ENCODE measurements around the gene ZNF726. TPM values are rescaled to one million over a fixed set of nuclear protein-coding genes. Genes with fewer than 3 reads are reported as not detected.
"Not testable (repeated sequence)": the region's sequence is repeated elsewhere in the genome, so short reads cannot be mapped to it uniquely, and the experiment has no call there.

Gene ZNF726
- total RNA-seq, 1 donor from 2014 or later = 11.5 TPM

- Mint-ChIP-seq H3K9me3 (ENCODE audit: unreplicated experiment) (peaks cover 5% of the 10 kb centered on the region), H3K4me1 (ENCODE audit: low read depth, unreplicated experiment) (no peaks in the 10 kb centered on the region), H3K27me3 (ENCODE audit: unreplicated experiment) (no peaks in the 10 kb centered on the region), H3K4me3 (ENCODE audit: unreplicated experiment) (no peak overlapping the region), H3K27ac (ENCODE audit: unreplicated experiment) (no peak overlapping the region), H3K36me3 (ENCODE audit: unreplicated experiment) (peaks cover 23% of the 10 kb centered on the region)
- TF ChIP-seq CTCF (IDR thresholded peaks at IDR 0.05; ENCODE audit: partially characterized antibody, unreplicated experiment) = no peak
- no peak for DNase-seq
These were observed 10.6 kb downstream of the ZNF726 start for GRCh38 chr19:23925285-23925684.

DNA sequence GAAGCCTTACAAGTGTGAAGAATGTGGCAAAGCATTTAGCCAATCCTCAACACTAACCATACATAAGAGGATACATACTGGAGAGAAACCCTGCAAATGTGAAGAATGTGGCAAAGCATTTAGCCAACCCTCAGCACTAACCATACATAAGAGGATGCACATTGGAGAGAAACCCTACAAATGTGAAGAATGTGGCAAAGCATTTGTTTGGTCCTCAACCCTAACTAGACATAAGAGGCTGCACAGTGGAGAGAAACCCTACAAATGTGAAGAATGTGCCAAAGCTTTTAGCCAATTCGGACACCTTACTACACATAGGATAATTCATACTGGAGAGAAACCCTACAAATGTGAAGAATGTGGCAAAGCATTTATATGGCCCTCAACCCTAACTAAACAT is 18.2 kb downstream of the ZNF726 start:
- Mint-ChIP-seq H3K27me3 (ENCODE audit: unreplicated experiment) (no peaks in the 10 kb centered on the region), H3K4me1 (ENCODE audit: low read depth, unreplicated experiment) (no peaks in the 10 kb centered on the region), H3K9me3 (ENCODE audit: unreplicated experiment) (peaks cover 11% of the 10 kb centered on the region), H3K36me3 (ENCODE audit: unreplicated experiment) (peaks cover 53% of the 10 kb centered on the region), H3K4me3 (ENCODE audit: unreplicated experiment) (no peak overlapping the region), H3K27ac (ENCODE audit: unreplicated experiment) (no peak overlapping the region)
- no peak for DNase-seq
- no peak for TF ChIP-seq CTCF (IDR thresholded peaks at IDR 0.05; ENCODE audit: partially characterized antibody, unreplicated experiment)

GRCh38 chr19:23937031-23937430 is 22.3 kb downstream of the ZNF726 start:
- not testable (repeated sequence) for H3K27me3 Mint-ChIP-seq (ENCODE audit: unreplicated experiment); H3K9me3 Mint-ChIP-seq (ENCODE audit: unreplicated experiment); H3K27ac Mint-ChIP-seq (ENCODE audit: unreplicated experiment); H3K4me1 Mint-ChIP-seq (ENCODE audit: low read depth, unreplicated experiment); DNase-seq; H3K4me3 Mint-ChIP-seq (ENCODE audit: unreplicated experiment)
- H3K36me3 Mint-ChIP-seq (ENCODE audit: unreplicated experiment) = peaks cover 38% of the 10 kb centered on the region

GRCh38 chr19:23943411-23943810 is 28.7 kb downstream of the ZNF726 start:
- no peak for TF ChIP-seq CTCF (IDR thresholded peaks at IDR 0.05; ENCODE audit: partially characterized antibody, unreplicated experiment)
- Mint-ChIP-seq H3K9me3 (ENCODE audit: unreplicated experiment) (no peaks in the 10 kb centered on the region), H3K4me1 (ENCODE audit: low read depth, unreplicated experiment) (no peaks in the 10 kb centered on the region), H3K36me3 (ENCODE audit: unreplicated experiment) (peaks cover 13% of the 10 kb centered on the region), H3K27me3 (ENCODE audit: unreplicated experiment) (no peaks in the 10 kb centered on the region), H3K4me3 (ENCODE audit: unreplicated experiment) (no peak overlapping the region), H3K27ac (ENCODE audit: unreplicated experiment) (no peak overlapping the region)
- no peak for DNase-seq

DNA sequence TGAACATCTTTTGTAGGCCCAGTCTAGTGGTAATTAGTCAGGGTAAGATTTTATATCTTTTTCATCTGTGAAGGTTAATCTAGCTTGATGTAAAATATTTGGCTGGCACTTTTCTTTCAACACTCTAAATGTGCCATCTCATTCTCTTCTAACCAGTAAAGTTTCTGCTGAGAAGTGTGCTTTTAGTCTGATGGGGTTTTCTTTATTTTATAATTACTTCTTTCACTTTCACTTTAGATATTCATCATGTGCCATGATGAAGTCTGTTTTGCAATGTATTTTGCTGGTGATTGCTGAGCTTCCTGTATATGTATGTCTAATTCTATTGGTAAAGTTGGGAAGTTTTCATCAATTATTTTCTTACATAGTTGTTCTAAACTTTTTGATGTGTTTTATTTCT is 31.9 kb downstream of the ZNF726 start:
- no peaks in the 10 kb centered on the region for H3K9me3 Mint-ChIP-seq (ENCODE audit: unreplicated experiment)
- H3K27me3 Mint-ChIP-seq (ENCODE audit: unreplicated experiment) = no peaks in the 10 kb centered on the region
- H3K36me3 Mint-ChIP-seq (ENCODE audit: unreplicated experiment) = peaks cover 9% of the 10 kb centered on the region
- no peak overlapping the region for H3K27ac Mint-ChIP-seq (ENCODE audit: unreplicated experiment)
- H3K4me1 Mint-ChIP-seq (ENCODE audit: low read depth, unreplicated experiment) = no peaks in the 10 kb centered on the region
- TF ChIP-seq CTCF (IDR thresholded peaks at IDR 0.05; ENCODE audit: partially characterized antibody, unreplicated experiment) = no peak
- H3K4me3 Mint-ChIP-seq (ENCODE audit: unreplicated experiment) = no peak overlapping the region
- DNase-seq = no peak

DNA sequence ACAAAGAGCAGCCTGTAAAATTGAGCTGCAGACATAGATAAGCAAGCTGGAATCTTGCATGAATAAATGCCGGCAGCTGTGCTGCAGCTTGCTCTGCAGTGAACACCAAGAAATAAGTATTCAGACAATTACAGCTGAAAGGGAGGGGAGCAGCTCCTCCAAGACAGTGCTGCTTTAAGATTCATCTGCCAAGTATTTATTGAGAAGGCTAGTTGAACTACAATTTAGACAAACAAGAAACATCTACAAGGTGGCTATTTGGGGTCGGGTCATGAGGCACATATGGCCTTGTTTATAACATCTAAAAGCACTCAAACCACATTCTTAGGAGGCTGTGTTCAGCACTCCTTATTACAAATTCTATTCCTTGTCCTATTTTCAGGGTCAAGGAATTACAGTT is 34.9 kb downstream of the ZNF726 start:
- H3K27me3 Mint-ChIP-seq (ENCODE audit: unreplicated experiment) = no peaks in the 10 kb centered on the region
- H3K36me3 Mint-ChIP-seq (ENCODE audit: unreplicated experiment) = peaks cover 4% of the 10 kb centered on the region
- H3K4me1 Mint-ChIP-seq (ENCODE audit: low read depth, unreplicated experiment) = no peaks in the 10 kb centered on the region
- H3K27ac Mint-ChIP-seq (ENCODE audit: unreplicated experiment) = no peak overlapping the region
- no peaks in the 10 kb centered on the region for H3K9me3 Mint-ChIP-seq (ENCODE audit: unreplicated experiment)
- TF ChIP-seq CTCF (IDR thresholded peaks at IDR 0.05; ENCODE audit: partially characterized antibody, unreplicated experiment) = no peak
- no peak overlapping the region for H3K4me3 Mint-ChIP-seq (ENCODE audit: unreplicated experiment)
- DNase-seq = no peak

Data from glutamatergic neuron (in vitro differentiated cells).